K562 (cell line): ENCODE measurements around the gene LIN28A. TPM values are rescaled to one million over a fixed set of nuclear protein-coding genes. Genes with fewer than 3 reads are reported as not detected.

Source experiments
- FOSL1 ChIP-seq: fragments of 200-800 bp; sonication (Bioruptor generic); conservative IDR thresholded peaks from 2 replicates; pipeline ENCODE4 v1.6.1; 2016; ENCODE audit warnings: missing genetic modification characterization, missing compliant biosample characterization
- NR2C2 ChIP-seq, 2 experiments: fragments of 200-800 bp in 1 of 2; sonication (Bioruptor generic) in 1 of 2; sonication (generic) in 1 of 2; formaldehyde crosslinking in 1 of 2; IDR thresholded peaks; 2 replicates each; pipeline versions ENCODE4 v1.6.1 to v1.8.0; 2016 to 2022; ENCODE audit warnings: mild to moderate bottlenecking in 1 of 2, missing compliant biosample characterization in 1 of 2, missing genetic modification characterization in 1 of 2, missing genetic modification reagents in 1 of 2
- POLR2A ChIP-seq: fragments of 450-650 bp; conservative IDR thresholded peaks from 2 replicates; pipeline ENCODE4 v1.6.1; 2016
- PTBP1 ChIP-seq: fragments of 200-400 bp; formaldehyde crosslinking; IDR thresholded peaks from 2 replicates; pipeline ENCODE4 v1.6.1; 2017; ENCODE audit warnings: low read depth, low read length
- SLC30A9 ChIP-seq: fragments of 250-450 bp; sonication (Bioruptor Pico); IDR thresholded peaks from 2 replicates; pipeline ENCODE4 v1.8.0; 2022; ENCODE audit warnings: mild to moderate bottlenecking, moderate library complexity
- TAF1 ChIP-seq: IDR thresholded peaks from 2 replicates; pipeline ENCODE4 v1.6.1; 2011; ENCODE audit warnings: mild to moderate bottlenecking, low read length, moderate library complexity; ENCODE audit not compliant: insufficient read depth, control insufficient read depth, severe bottlenecking; ENCODE audit errors: extremely low read depth
- TBL1XR1 ChIP-seq, 2 experiments: IDR thresholded peaks; 2 replicates each; pipeline ENCODE4 v1.6.1; 2012; ENCODE audit warnings: improper control_type of control experiment in 2 of 2, low read length in 2 of 2, mild to moderate bottlenecking in 1 of 2
- ZNF76 ChIP-seq: fragments of 250-450 bp; sonication (Bioruptor Pico); IDR thresholded peaks from 2 replicates; pipeline ENCODE4 v1.4.0; 2020; ENCODE audit warnings: mild to moderate bottlenecking, moderate library complexity, borderline replicate concordance
- polyA plus RNA-seq, 8 experiments: library from polyadenylated mRNA; depleted of rRNA in 4 of 8; stranded (reverse) in 5 of 8; unstranded in 3 of 8; fragments of >200 nt; fragmentation: Nextera tagmentation in 2 of 8; fragmentation: Illumina TruSeq in 1 of 8; extraction: Ambion mirVana in 2 of 8; extraction: Trizol in 1 of 8; gene quantifications; 2 replicates each; pipeline versions ENCODE4 v1.2.1 to v1.2.3, GENCODE V29; 2011 to 2014; ENCODE audit warnings: inconsistent platforms in 1 of 8, missing spikeins in 1 of 8
- total RNA-seq, 7 experiments: library from RNA; depleted of rRNA in 6 of 7; stranded (reverse); fragments of >200 nt in 6 of 7; fragmentation: Illumina TruSeq in 2 of 7; extraction: Trizol in 2 of 7; gene quantifications; 2 replicates each; pipeline versions ENCODE4 v1.2.1 to v1.2.3, GENCODE V29; 2011 to 2021; ENCODE audit warnings: low replicate concordance in 1 of 7
- TF ChIP-seq, protein P1 (sequence below): fragments of 450-650 bp; IDR thresholded peaks from 2 replicates; pipeline ENCODE4 v1.6.1; 2014; ENCODE audit warnings: low read depth, mild to moderate bottlenecking, moderate library complexity, borderline replicate concordance
- TF ChIP-seq, protein P2 (sequence below): fragments of 450-650 bp; formaldehyde crosslinking; IDR thresholded peaks from 2 replicates; pipeline ENCODE4 v1.4.0; 2020; ENCODE audit warnings: mild to moderate bottlenecking, moderate library complexity
- TF ChIP-seq, protein P3 (sequence below): fragments of 200-600 bp; sonication (generic); IDR thresholded peaks from one replicate; pipeline ENCODE4 v1.6.1; 2012; ENCODE audit warnings: mild to moderate bottlenecking, low read depth, low read length, inconsistent platforms

The LIN28A gene
- total and polyA plus RNA-seq, 9 of the 15 experiments (the other 6 are each of a cell fraction or from before 2014, with no cell fraction given), result 0.80 to 5.4 (median 3.9) TPM

DNA sequence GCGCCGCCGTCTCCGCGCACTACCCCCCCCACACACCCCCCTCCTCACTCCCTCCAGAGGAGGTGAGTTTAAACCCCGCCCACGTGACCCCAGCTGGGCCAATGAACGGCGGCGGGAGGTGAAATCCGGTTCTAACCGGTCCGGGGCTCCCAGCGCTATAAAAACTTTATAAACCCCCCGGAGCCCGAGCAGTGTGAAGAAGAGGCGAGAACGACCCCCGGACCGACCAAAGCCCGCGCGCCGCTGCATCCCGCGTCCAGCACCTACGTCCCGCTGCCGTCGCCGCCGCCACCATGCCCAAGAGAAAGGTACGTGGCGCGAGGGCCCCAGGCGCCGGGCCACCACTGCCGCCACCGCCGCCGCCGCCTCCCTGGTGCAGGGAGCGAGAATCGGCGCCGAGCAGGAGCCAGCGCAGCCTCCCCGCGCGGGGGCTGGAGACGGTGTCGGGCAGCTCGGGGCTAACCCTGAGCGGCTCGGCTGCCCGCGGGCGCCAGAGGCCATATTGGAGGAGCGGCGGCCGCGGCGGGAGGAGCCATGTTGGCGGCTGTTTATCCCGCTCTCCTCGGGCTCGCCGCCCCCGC lies 61.8 kb downstream of the LIN28A start, which contains the start of gene HMGN2 (continued):
- TF ChIP-seq TAF1, result peak; percentile 80
- TF ChIP-seq ZNF76, result 0 out of 2 replicates have a peak, but pooled peaks have one; percentile 72
- 0 out of 2 replicates have a peak, but pooled peaks have one; percentile 26 for TF ChIP-seq PTBP1
- no peak for TF ChIP-seq TBL1XR1 (IDR thresholded peaks at IDR 0.05; ENCODE audit: low read length in 2 of 2)
- peak; percentile 67; the same call in 1 of the 2 replicates for TF ChIP-seq NR2C2 (CRISPR knock-in tag; IDR thresholded peaks at IDR 0.05)
- TF ChIP-seq NR2C2 (tag; IDR thresholded peaks at IDR 0.05), result peak; percentile 73; the same call in 1 of the 2 replicates
- TF ChIP-seq, protein P1, sequence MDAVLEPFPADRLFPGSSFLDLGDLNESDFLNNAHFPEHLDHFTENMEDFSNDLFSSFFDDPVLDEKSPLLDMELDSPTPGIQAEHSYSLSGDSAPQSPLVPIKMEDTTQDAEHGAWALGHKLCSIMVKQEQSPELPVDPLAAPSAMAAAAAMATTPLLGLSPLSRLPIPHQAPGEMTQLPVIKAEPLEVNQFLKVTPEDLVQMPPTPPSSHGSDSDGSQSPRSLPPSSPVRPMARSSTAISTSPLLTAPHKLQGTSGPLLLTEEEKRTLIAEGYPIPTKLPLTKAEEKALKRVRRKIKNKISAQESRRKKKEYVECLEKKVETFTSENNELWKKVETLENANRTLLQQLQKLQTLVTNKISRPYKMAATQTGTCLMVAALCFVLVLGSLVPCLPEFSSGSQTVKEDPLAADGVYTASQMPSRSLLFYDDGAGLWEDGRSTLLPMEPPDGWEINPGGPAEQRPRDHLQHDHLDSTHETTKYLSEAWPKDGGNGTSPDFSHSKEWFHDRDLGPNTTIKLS, result peak; percentile 84; the same call in 1 of the 2 replicates
- TF ChIP-seq FOSL1 (tag), result no peak
- TF ChIP-seq, protein P2, sequence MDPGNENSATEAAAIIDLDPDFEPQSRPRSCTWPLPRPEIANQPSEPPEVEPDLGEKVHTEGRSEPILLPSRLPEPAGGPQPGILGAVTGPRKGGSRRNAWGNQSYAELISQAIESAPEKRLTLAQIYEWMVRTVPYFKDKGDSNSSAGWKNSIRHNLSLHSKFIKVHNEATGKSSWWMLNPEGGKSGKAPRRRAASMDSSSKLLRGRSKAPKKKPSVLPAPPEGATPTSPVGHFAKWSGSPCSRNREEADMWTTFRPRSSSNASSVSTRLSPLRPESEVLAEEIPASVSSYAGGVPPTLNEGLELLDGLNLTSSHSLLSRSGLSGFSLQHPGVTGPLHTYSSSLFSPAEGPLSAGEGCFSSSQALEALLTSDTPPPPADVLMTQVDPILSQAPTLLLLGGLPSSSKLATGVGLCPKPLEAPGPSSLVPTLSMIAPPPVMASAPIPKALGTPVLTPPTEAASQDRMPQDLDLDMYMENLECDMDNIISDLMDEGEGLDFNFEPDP, result peak; percentile 74; the same call in 1 of the 2 replicates
- TF ChIP-seq POLR2A, result peak; percentile 96
- TF ChIP-seq, protein P3, sequence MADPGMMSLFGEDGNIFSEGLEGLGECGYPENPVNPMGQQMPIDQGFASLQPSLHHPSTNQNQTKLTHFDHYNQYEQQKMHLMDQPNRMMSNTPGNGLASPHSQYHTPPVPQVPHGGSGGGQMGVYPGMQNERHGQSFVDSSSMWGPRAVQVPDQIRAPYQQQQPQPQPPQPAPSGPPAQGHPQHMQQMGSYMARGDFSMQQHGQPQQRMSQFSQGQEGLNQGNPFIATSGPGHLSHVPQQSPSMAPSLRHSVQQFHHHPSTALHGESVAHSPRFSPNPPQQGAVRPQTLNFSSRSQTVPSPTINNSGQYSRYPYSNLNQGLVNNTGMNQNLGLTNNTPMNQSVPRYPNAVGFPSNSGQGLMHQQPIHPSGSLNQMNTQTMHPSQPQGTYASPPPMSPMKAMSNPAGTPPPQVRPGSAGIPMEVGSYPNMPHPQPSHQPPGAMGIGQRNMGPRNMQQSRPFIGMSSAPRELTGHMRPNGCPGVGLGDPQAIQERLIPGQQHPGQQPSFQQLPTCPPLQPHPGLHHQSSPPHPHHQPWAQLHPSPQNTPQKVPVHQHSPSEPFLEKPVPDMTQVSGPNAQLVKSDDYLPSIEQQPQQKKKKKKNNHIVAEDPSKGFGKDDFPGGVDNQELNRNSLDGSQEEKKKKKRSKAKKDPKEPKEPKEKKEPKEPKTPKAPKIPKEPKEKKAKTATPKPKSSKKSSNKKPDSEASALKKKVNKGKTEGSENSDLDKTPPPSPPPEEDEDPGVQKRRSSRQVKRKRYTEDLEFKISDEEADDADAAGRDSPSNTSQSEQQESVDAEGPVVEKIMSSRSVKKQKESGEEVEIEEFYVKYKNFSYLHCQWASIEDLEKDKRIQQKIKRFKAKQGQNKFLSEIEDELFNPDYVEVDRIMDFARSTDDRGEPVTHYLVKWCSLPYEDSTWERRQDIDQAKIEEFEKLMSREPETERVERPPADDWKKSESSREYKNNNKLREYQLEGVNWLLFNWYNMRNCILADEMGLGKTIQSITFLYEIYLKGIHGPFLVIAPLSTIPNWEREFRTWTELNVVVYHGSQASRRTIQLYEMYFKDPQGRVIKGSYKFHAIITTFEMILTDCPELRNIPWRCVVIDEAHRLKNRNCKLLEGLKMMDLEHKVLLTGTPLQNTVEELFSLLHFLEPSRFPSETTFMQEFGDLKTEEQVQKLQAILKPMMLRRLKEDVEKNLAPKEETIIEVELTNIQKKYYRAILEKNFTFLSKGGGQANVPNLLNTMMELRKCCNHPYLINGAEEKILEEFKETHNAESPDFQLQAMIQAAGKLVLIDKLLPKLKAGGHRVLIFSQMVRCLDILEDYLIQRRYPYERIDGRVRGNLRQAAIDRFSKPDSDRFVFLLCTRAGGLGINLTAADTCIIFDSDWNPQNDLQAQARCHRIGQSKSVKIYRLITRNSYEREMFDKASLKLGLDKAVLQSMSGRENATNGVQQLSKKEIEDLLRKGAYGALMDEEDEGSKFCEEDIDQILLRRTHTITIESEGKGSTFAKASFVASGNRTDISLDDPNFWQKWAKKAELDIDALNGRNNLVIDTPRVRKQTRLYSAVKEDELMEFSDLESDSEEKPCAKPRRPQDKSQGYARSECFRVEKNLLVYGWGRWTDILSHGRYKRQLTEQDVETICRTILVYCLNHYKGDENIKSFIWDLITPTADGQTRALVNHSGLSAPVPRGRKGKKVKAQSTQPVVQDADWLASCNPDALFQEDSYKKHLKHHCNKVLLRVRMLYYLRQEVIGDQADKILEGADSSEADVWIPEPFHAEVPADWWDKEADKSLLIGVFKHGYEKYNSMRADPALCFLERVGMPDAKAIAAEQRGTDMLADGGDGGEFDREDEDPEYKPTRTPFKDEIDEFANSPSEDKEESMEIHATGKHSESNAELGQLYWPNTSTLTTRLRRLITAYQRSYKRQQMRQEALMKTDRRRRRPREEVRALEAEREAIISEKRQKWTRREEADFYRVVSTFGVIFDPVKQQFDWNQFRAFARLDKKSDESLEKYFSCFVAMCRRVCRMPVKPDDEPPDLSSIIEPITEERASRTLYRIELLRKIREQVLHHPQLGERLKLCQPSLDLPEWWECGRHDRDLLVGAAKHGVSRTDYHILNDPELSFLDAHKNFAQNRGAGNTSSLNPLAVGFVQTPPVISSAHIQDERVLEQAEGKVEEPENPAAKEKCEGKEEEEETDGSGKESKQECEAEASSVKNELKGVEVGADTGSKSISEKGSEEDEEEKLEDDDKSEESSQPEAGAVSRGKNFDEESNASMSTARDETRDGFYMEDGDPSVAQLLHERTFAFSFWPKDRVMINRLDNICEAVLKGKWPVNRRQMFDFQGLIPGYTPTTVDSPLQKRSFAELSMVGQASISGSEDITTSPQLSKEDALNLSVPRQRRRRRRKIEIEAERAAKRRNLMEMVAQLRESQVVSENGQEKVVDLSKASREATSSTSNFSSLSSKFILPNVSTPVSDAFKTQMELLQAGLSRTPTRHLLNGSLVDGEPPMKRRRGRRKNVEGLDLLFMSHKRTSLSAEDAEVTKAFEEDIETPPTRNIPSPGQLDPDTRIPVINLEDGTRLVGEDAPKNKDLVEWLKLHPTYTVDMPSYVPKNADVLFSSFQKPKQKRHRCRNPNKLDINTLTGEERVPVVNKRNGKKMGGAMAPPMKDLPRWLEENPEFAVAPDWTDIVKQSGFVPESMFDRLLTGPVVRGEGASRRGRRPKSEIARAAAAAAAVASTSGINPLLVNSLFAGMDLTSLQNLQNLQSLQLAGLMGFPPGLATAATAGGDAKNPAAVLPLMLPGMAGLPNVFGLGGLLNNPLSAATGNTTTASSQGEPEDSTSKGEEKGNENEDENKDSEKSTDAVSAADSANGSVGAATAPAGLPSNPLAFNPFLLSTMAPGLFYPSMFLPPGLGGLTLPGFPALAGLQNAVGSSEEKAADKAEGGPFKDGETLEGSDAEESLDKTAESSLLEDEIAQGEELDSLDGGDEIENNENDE, result no peak
- 0 out of 2 replicates have a peak, but pooled peaks have one; percentile 75 for TF ChIP-seq SLC30A9 (CRISPR knock-in tag)
